Islet precursor cell (in vitro differentiated cells): Measurements from ENCODE around the gene TMSB15C.
"Not testable (repeated sequence)": the region's sequence is repeated elsewhere in the genome, so short reads cannot be mapped to it uniquely, and the experiment has no call there.

Source experiments
- DNase-seq: peaks from one replicate; pipeline ENCODE4 v3.0.0-alpha.2; 2018

TMSB15C gene

DNA sequence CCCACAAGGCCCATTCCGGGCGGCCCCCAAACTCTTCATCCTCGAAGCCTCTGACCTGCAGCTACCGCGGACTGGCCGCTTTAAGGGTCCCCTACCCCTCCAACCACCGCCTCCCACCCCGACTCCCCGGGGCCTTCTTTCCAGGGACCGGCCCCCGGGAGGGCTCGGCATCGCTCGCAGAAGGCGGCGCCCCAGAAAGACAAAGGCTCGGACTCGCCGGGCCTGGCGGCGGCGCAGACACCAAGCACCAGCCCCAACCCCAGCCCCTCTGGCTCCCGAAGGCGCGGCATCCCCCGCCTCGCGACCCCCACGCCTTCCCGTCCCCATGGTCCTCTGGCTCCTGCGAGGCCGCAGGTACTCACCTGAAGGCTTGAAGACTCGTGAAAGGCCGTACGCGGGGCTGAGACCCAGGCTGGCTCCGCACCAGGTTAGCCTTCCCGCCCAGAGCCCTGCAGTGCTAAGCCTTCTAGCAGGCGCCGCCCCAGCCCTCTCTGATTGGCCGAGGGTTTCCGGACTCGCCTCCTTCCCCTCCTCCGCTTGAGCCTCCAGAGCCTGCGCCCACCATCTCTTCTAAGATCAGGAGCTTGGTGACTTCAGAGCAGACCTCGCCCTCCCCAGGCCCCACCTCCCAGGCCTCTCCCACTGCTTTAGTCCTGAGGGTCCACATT lies at the start of gene TMSB15C:
Gene TMSB15C (minus strand): TSS at position 459 of the 668 bp plus-strand sequence.
- not testable (repeated sequence) for DNase-seq

- DNase-seq: no peak
These were observed 46.8 kb upstream of the TMSB15C start for GRCh38 chrX:104122829-104123228.

GRCh38 chrX:104118765-104119164 lies 42.7 kb upstream of the TMSB15C start:
- DNase-seq: no peak

DNA sequence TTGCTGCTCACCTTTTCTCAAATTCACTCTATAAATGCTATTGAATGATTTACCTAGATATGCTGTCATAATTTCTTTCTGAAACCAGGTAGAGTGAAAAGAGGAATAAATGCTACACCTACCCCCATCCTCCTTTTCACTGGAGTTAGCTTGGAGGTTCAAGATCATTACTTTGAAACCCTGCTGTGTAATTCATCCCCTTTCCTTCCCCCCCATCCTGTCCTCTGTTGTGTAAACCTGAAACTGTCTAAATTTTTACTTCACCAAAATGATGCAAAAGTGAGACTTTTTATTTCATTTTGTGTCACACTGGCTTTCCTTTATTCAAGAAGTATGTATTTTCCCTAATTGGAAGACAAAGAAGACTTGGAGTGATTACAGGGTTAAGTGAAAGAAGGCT lies 41.7 kb upstream of the TMSB15C start:
- no peak for DNase-seq

DNA sequence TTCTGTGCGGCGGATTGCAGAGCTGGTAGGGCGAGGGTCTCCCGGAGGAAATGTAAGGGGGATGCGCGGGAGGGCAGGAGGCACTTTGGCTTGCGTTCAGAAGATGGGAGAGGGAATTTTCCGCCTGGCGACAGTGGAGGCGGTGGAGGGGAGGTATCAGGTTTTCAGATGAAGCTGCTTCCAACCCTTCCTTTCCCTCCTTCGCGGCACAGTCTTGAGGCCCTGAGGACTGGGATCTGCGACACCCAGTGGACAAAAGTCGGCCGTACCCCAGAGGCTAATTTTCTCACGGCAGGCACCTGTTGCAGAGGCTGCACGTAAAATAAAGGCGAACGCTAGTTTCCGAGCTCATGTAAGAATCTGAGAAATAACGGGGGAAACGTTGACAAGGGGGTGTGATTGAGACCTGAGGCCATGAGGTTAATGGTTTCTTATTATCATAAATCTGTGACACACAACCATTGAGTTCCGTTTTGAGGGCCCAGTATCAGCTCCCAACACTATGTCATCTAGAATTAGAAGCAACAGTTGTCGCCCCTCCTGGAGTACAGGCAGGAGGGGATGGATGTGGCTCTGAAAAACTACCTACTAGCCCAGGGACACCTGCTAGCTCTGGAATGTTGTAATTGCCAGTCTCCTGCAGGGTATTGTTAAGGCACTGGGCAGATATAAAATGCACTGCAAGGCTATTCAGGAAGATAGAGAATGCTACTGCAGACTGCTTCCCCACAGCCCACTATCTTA lies 37.4 kb upstream of the TMSB15C start:
- DNase-seq: peak; percentile 80

GRCh38 chrX:104112326-104112951 lies 36.4 kb upstream of the TMSB15C start, which contains the start of gene ZCCHC18:
ZCCHC18 (plus strand) TSS chrX:104112523; CDS start chrX:104114112, 1,589 bp downstream.
- DNase-seq: peak; percentile 89

DNA sequence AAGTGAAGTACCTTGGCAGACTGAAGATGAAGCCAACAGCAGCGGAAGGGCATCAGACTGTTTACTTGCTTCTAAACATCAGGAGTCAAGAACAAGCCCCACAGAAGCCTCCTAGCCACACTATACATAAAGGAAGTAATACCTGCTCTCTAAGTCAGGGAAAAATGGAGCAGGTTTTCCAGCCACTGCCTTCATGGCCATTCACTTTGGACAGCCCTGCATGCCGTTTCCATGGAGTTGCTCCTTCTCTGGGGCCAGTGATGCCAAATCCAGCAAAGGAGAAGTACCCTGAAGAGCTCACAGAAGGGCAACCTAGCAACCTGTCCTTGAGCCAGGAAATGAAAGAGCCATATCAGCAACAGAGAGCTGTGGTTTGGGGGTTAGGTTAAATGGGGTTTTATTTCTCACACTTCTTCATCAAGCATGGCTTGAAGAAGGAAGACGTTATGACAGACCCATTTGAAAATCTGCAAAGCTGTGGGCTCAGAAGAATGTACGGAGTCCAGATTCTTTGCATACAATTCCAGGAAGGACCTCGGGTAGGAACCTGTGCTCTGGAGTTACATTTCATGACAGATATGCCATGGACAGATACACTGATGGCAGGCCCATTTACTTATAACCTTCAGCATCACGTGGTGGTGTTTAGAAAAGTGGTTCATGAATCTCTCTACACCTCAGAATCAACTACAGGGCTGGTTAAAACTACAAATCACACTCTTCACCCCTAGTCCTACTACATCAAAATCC lies 34.6 kb upstream of the TMSB15C start:
- DNase-seq: not testable (repeated sequence)

DNA sequence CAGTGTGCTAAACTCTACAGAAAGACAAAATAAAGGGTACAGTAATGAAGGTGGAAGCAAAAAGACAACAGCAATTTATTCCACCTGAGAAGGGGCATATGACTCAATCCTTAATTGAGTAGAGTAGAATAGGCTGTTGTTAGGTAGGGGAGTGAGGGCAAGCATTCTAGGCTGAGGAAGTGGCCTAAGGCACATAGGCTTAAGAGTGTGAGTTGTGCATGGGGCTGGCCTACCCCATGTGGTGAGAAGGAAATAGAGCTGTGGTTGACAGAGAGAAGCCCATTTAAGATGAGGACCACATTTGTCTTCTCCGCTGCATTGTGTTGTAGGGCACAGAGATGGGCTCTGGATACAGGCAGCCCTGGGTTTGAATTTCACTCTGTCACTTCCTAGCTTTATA lies 32.9 kb upstream of the TMSB15C start:
- no peak for DNase-seq

DNA sequence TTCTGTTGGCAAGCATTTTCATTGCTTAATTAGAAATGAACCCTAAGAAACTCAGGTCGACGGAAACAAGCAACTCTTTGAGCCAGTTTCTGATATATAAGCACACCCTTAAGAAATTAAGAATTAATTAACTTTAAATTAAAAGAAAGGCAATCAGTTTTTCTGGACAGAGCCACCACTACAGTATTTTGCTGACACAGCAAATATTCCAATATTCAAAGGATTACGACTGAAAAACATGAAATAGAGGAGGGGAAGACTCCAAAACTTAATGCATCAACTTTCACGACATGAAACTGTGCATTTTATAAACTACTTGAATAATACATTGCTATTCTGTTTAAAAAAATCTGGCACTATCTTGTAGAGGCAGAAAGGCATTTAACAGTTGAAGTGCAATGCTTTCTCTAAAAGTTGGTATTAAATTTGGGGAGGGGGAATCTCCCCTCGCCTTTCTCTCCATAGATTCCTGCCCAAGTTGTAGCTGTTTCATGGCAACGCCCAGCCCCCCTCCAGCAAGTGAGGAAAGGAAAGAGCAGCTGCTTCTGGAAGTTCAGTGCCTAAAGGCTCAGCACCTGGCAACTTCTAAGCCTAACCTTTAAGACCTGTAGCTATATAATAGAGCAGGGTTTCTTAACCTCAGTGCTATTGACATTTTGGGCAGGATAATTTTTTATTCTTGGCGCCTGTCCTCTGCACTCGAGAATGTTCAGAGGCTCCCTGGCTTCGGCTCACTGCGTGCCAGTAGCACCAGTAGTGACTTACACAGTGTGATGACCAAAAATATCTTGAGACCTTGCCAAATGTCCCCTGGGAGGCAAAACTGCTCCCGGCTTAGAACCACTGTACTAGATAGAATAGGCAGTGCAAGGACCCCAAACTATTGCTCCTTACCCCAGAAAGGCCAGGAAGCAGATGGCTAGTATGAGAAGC lies 29.6 kb upstream of the TMSB15C start:
- no peak for DNase-seq

DNA sequence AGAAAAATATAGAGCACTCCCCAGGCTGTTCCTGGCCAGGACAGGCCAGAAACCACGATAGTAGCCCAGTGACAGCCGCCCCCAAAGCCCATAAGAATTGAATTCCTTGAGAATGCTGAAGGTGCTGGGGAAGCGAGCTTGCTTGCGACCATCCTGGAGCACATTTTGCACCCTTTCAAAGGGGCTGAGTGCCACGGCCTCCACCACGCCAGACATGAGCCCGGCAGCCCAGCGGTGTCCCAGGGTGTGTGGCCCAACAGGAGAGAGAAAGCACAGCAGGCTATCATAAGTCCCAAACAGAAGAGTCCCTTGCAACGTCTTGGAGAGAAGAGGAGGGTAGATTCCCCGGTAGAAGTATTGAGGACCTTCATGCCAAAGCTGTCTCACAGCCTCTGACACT lies 28.6 kb upstream of the TMSB15C start:
- no peak for DNase-seq

GRCh38 chrX:104098919-104099318 lies 22.9 kb upstream of the TMSB15C start:
- DNase-seq: no peak

GRCh38 chrX:104098151-104098808 lies 22.2 kb upstream of the TMSB15C start:
- DNase-seq: no peak

DNA sequence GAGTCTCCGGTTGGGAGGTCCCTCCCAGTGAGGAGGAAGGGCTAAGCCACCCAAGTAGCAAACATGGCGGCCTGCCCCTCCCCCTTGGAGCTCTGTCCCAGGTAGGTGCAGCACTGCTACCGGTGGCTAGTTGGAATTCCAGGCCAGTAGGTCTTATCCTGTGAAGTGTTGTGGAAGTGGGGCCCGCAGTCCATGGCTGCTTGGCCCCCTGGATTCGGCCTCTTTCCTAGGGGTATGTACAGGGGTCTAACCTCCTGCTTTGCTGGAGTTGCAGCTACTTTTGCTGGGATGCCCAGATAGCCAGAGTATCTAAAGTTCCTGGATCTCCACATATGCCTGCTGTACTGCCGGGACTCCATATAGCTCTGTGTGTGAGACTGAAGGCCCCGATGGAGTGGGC lies 9.9 kb upstream of the TMSB15C start:
- no peak for DNase-seq

- DNase-seq: no peak
These were observed 9.4 kb upstream of the TMSB15C start for GRCh38 chrX:104085477-104085876.

DNA sequence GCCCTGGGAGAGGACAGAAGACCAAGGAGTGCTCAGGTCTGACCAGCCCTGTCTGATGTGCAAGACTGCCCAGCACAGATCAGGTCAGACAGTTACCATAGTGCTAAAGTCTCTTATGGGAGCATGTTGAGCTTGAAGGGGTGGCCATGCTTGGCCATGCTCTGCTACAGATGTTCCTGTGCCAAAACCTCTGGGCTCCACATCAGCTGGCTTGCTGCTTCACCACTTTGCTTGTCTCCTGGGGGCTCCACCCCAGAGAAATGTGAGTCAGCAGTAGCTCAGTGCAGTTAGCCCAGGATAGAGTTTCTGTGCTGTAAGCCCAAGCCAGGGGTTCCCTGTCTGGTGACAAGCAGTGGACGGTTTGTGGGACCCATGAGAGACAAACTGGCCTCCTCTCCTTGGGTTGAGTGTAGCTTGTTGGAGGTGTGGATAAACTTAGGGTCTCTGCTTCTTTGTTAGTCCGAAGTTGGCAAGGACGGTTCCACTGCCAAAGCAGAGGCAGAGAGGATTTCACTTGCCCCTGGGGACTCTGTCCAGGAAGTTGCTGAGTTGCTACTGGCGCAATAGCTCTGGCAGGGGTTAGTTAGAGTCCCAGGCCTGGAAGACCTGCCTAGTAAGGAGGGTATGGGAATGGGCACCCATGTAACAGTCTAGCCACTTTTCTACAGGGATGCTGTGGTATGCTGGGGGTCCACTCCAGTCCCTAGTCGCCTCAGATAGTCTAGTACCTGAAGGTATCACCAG lies 8.7 kb upstream of the TMSB15C start:
- DNase-seq: no peak

GRCh38 chrX:104084063-104084462 lies 8.0 kb upstream of the TMSB15C start:
- no peak for DNase-seq

- DNase-seq: not testable (repeated sequence)
These were observed 1.8 kb upstream of the TMSB15C start for GRCh38 chrX:104077854-104078253.

DNA sequence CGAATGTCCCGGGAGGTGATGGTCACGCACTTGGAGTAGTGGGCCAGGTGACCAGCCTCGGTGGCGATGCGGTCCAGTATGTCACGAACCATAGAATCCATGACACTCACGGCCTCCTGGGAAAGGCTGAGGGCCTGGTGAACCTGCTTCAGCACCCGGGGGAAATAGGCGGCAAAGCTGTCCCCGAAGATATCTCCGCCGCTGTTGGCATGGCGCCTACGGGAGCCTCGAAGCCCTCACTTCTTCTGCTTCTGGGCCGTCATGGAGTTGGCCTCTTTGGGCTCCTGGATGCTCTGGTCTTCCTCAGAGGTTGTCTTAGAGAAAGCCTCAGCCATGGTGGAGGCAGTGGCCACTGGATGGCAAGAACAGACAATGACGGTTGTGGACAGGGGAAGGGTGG lies 13.4 kb downstream of the TMSB15C start:
- not testable (repeated sequence) for DNase-seq

- not testable (repeated sequence) for DNase-seq
These were observed 21.1 kb downstream of the TMSB15C start for GRCh38 chrX:104054956-104055355.

GRCh38 chrX:104047171-104047570 lies 28.9 kb downstream of the TMSB15C start:
- no peak for DNase-seq

- DNase-seq: no peak
These were observed 30.4 kb downstream of the TMSB15C start for GRCh38 chrX:104045642-104046041.
